K562 (cell line): Measurements from ENCODE around the gene RACK1. TPM values are rescaled to one million over a fixed set of nuclear protein-coding genes. Genes with fewer than 3 reads are reported as not detected.
"Not testable (repeated sequence)": the region's sequence is repeated elsewhere in the genome, so short reads cannot be mapped to it uniquely, and the experiment has no call there.

Experiments used
- ATAC-seq: fragments of 200-7000 bp; cut with Tn5 transposase; 3 replicates; pipeline ENCODE4 v1.9.1; 2020; ENCODE audit warnings: moderate library complexity
- BruUV-seq: library from RNA; stranded (reverse); fragments of 400-500 nt; replicated peaks from 2 replicates; lab custom pipeline; 2021; lab: Mats Ljungman, UMichigan
- CTCF ChIA-PET: fragments of 300-600 bp; formaldehyde crosslinking; extraction: SDS; loops from one replicate; lab custom pipeline; 2021; ENCODE audit warnings: low intra/inter-chr PET ratio; lab: Yijun Ruan, JAX
- POLR2A ChIA-PET: fragments of 300-600, 350-650 bp; sonication (Branson Sonifier 250); formaldehyde crosslinking; extraction: SDS; loops from one replicate; lab custom pipeline; 2021; ENCODE audit warnings: antibody characterized with exemption, inconsistent platforms; lab: Yijun Ruan, JAX
- DNase-seq, 4 experiments: peaks; one replicate each; pipeline versions ENCODE4 v3.0.0 to v3.0.0-alpha.2; 2011 to 2018; ENCODE audit warnings: low spot score in 3 of 4, mixed read lengths in 3 of 4; ENCODE audit errors: extremely low read depth in 1 of 4
- FAIRE-seq: peaks from 2 replicates; lab custom pipeline; 2011; peaks lifted over from hg19 to GRCh38; lab: Jason Lieb, UNC
- H2AFZ ChIP-seq: 2 replicates; pipeline ENCODE4 v1.6.0; 2011; ENCODE audit warnings: low read depth, low read length, control low read depth, inconsistent platforms
- H3K27ac ChIP-seq: fragments of 200-600 bp; 3 replicates; pipeline ENCODE4 v1.8.0; 2011; ENCODE audit warnings: low read depth, mild to moderate bottlenecking, control low read depth, inconsistent platforms, low read length, moderate library complexity, mixed read lengths; ENCODE audit errors: extremely low read depth
- H3K27me3 ChIP-seq, 2 experiments: fragments of 300-600 bp in 1 of 2; 2 replicates in 1 of 2; 3 replicates in 1 of 2; pipeline versions ENCODE4 v1.6.0 to v1.8.0; 2011; ENCODE audit warnings: inconsistent platforms in 2 of 2, low read length in 2 of 2, mild to moderate bottlenecking in 1 of 2, mixed read lengths in 1 of 2, moderate library complexity in 1 of 2; ENCODE audit not compliant: control insufficient read depth in 2 of 2, insufficient read depth in 2 of 2
- H3K36me3 ChIP-seq: fragments of 300-600 bp; 3 replicates; pipeline ENCODE4 v1.8.0; 2011; ENCODE audit warnings: mild to moderate bottlenecking, low read length, inconsistent platforms; ENCODE audit not compliant: control insufficient read depth, insufficient read depth
- H3K4me1 ChIP-seq, 2 experiments: fragments of 200-600 bp in 1 of 2; replicated peaks in 1 of 2; 2 replicates in 1 of 2; 3 replicates in 1 of 2; pipeline versions ENCODE4 v1.5.1 to v1.8.0; 2011; ENCODE audit warnings: inconsistent platforms in 2 of 2, low read length in 2 of 2, mild to moderate bottlenecking in 1 of 2, mixed read lengths in 1 of 2, moderate library complexity in 1 of 2; ENCODE audit not compliant: control insufficient read depth in 2 of 2, insufficient read depth in 2 of 2
- H3K4me2 ChIP-seq: 2 replicates; pipeline ENCODE4 v1.6.1; 2011; ENCODE audit warnings: low read length, control low read depth, inconsistent platforms, mixed read lengths; ENCODE audit not compliant: insufficient read depth
- H3K4me3 ChIP-seq: fragments of 200-600 bp; sonication (generic), shearing (Covaris generic); 2 replicates; pipeline ENCODE4 v1.5.1; 2016; ENCODE audit warnings: control low read depth, inconsistent platforms
- H3K79me2 ChIP-seq: fragments of 200-600 bp; 3 replicates; pipeline ENCODE4 v1.8.0; 2011; ENCODE audit warnings: low read length, inconsistent platforms; ENCODE audit not compliant: control insufficient read depth, insufficient read depth
- H3K9ac ChIP-seq, 2 experiments: 2 replicates each; pipeline versions ENCODE4 v1.6.0 to v1.6.1; 2011; ENCODE audit warnings: low read depth in 2 of 2, low read length in 2 of 2, control low read depth in 1 of 2, inconsistent platforms in 1 of 2, mild to moderate bottlenecking in 1 of 2, mixed read lengths in 1 of 2; ENCODE audit not compliant: insufficient read depth in 1 of 2
- H3K9me1 ChIP-seq: one replicate; pipeline ENCODE4 v1.6.0; 2011; ENCODE audit warnings: inconsistent platforms, mild to moderate bottlenecking, low read length, moderate library complexity; ENCODE audit not compliant: control insufficient read depth, insufficient read depth
- H3K9me3 ChIP-seq: replicated peaks from 2 replicates; pipeline ENCODE4 v1.5.1; 2011; ENCODE audit warnings: low read depth, low read length, inconsistent platforms; ENCODE audit not compliant: control insufficient read depth, insufficient read depth
- H4K20me1 ChIP-seq: replicated peaks from 2 replicates; pipeline ENCODE4 v1.6.1; 2011; ENCODE audit warnings: low read length, inconsistent platforms, mixed read lengths; ENCODE audit not compliant: control insufficient read depth, insufficient read depth
- ADNP ChIP-seq: fragments of 200-800 bp; sonication (Bioruptor generic); IDR thresholded peaks from 2 replicates; pipeline ENCODE4 v1.6.1; 2016; ENCODE audit warnings: missing genetic modification characterization, missing compliant biosample characterization
- EHMT2 ChIP-seq: fragments of 450-650 bp; IDR thresholded peaks from 2 replicates; pipeline ENCODE4 v1.6.1; 2018; ENCODE audit warnings: antibody characterized with exemption
- GTF3C2 ChIP-seq: IDR thresholded peaks from 3 replicates; pipeline ENCODE4 v1.6.1; 2011; ENCODE audit warnings: borderline replicate concordance, mild to moderate bottlenecking, moderate library complexity; ENCODE audit not compliant: insufficient read length; ENCODE audit errors: extremely low read depth
- MBD1 ChIP-seq: fragments of 250-450 bp; sonication (Bioruptor Pico); IDR thresholded peaks from 2 replicates; pipeline ENCODE4 v1.8.0; 2022; ENCODE audit warnings: inconsistent platforms
- NR2C1 ChIP-seq, 2 experiments: fragments of 450-650 bp; IDR thresholded peaks; 2 replicates each; pipeline ENCODE4 v1.6.1; 2017; ENCODE audit warnings: mild to moderate bottlenecking in 2 of 2, antibody characterized with exemption in 1 of 2, inconsistent platforms in 1 of 2, missing compliant biosample characterization in 1 of 2, missing genetic modification characterization in 1 of 2
- POLR2H ChIP-seq: IDR thresholded peaks from 2 replicates; pipeline ENCODE4 v1.6.1; 2016; ENCODE audit warnings: missing genetic modification characterization, low read depth, mild to moderate bottlenecking, control low read depth, missing compliant biosample characterization, moderate library complexity
- POLR3A ChIP-seq: IDR thresholded peaks from 2 replicates; pipeline ENCODE4 v1.6.1; 2011; ENCODE audit warnings: borderline replicate concordance, mild to moderate bottlenecking, moderate library complexity; ENCODE audit not compliant: insufficient read length, insufficient read depth; ENCODE audit errors: extremely low read depth
- TBP ChIP-seq: optimal IDR thresholded peaks from 2 replicates; pipeline ENCODE3; 2011; ENCODE audit warnings: low read depth, low read length, improper control_type of control experiment
- ZBTB33 ChIP-seq: sonication (generic); formaldehyde crosslinking; IDR thresholded peaks from 2 replicates; pipeline ENCODE4 v1.8.1; 2023; ENCODE audit warnings: mild to moderate bottlenecking, missing genetic modification reagents
- ZSCAN29 ChIP-seq: fragments of 450-650 bp; IDR thresholded peaks from 2 replicates; pipeline ENCODE4 v1.6.1; 2017
- WGBS: fragments of 100-300 bp; shearing (Covaris generic); methylation state at CpG from one replicate; pipeline ENCODE4 v1.1.6; 2016; ENCODE audit warnings: low coverage, mixed read lengths; ENCODE audit not compliant: insufficient coverage; ENCODE audit errors: missing lambda C conversion rate; 5-methylcytosine and 5-hydroxymethylcytosine counted together
- in situ Hi-C: fragments of 300-500 bp; cut with MboI; formaldehyde crosslinking; loops from 4 replicates; pipeline ENCODE4 v1.15.0; 2018; ENCODE audit warnings: inconsistent platforms, mixed read lengths
- intact Hi-C: fragments of 100-400 bp; cut with micrococcal nuclease; formaldehyde crosslinking; loops from 2 replicates; pipeline ENCODE4 v1.14.2; 2022
- polyA plus RNA-seq, 8 experiments: library from polyadenylated mRNA; depleted of rRNA in 4 of 8; stranded (reverse) in 5 of 8; unstranded in 3 of 8; fragments of >200 nt; fragmentation: Nextera tagmentation in 2 of 8; fragmentation: Illumina TruSeq in 1 of 8; extraction: Ambion mirVana in 2 of 8; extraction: Trizol in 1 of 8; gene quantifications; 2 replicates each; pipeline versions ENCODE4 v1.2.1 to v1.2.3, GENCODE V29; 2011 to 2014; ENCODE audit warnings: inconsistent platforms in 1 of 8, missing spikeins in 1 of 8
- total RNA-seq, 7 experiments: library from RNA; depleted of rRNA in 6 of 7; stranded (reverse); fragments of >200 nt in 6 of 7; fragmentation: Illumina TruSeq in 2 of 7; extraction: Trizol in 2 of 7; gene quantifications; 2 replicates each; pipeline versions ENCODE4 v1.2.1 to v1.2.3, GENCODE V29; 2011 to 2021; ENCODE audit warnings: low replicate concordance in 1 of 7

The RACK1 gene
- total and polyA plus RNA-seq, 9 of the 15 experiments (the other 6 are each of a cell fraction or from before 2014, with no cell fraction given): 2,303 to 5,311 (median 3,833) TPM

- POLR2A ChIA-PET: interaction anchor here (1.1 to 1.5 kb wide), 2 partner anchors 11 to 26 kb away, joined by 4 read pairs; no protein-coding TSS in a partner anchor
- H3K36me3 ChIP-seq; H3K79me2 ChIP-seq; CTCF ChIA-PET; H3K4me3 ChIP-seq; H3K9ac ChIP-seq; ATAC-seq; DNase-seq; H3K9me1 ChIP-seq; H2AFZ ChIP-seq; H4K20me1 ChIP-seq; FAIRE-seq; H3K27ac ChIP-seq; intact Hi-C loops; BruUV-seq; H3K27me3 ChIP-seq; H3K4me2 ChIP-seq; in situ Hi-C loops; H3K9me3 ChIP-seq; TF ChIP-seq NR2C1 (IDR thresholded peaks at IDR 0.05): not testable (repeated sequence)
- WGBS: 51% methylated on average over 17 of the region's 17 CpGs
- peaks cover 8 to 20% of the 10 kb centered on the region in 2 experiments; a peak in 4 of 5 replicates for H3K4me1 ChIP-seq
- TF ChIP-seq POLR3A (peak; percentile 56), ZBTB33 (CRISPR knock-in tag) (peak; percentile 97), EHMT2 (0 out of 2 replicates have a peak, but pooled peaks have one; percentile 16), POLR2H (peak; percentile 26; the same call in 1 of the 2 replicates), MBD1 (CRISPR knock-in tag) (peak; percentile 82; the same call in 1 of the 2 replicates), ZSCAN29 (0 out of 2 replicates have a peak, but pooled peaks have one; percentile 44), ADNP (tag) (0 out of 2 replicates have a peak, but pooled peaks have one; percentile 46), NR2C1 (tag; IDR thresholded peaks at IDR 0.05) (0 out of 2 replicates have a peak, but pooled peaks have one; percentile 26), GTF3C2 (peak; percentile 19), TBP (peak; percentile 85)
Measured at GRCh38 chr5:181210698-181211097, 33.0 kb downstream of the RACK1 start.
